H1 (cell line): Measurements from ENCODE around the gene TLL2. TPM values are rescaled to one million over a fixed set of nuclear protein-coding genes. Genes with fewer than 3 reads are reported as not detected.

Source experiments
- CTCF ChIA-PET: fragments of 300-600 bp; sonication (Branson Sonifier 250); formaldehyde crosslinking; loops from one replicate; lab custom pipeline; 2021; ENCODE audit not compliant: partially characterized antibody; lab: Charles Lee
- POLR2A ChIA-PET: fragments of 300-600 bp; sonication (Branson Sonifier 250); formaldehyde crosslinking; loops from one replicate; lab custom pipeline; 2021; ENCODE audit warnings: inconsistent platforms; ENCODE audit not compliant: partially characterized antibody; lab: Charles Lee
- DNase-seq, 2 experiments: peaks; one replicate each; pipeline versions ENCODE4 v3.0.0 to v3.0.0-alpha.2; 2010 to 2022; ENCODE audit warnings: low spot score in 2 of 2, low read depth in 1 of 2, mixed read lengths in 1 of 2
- FAIRE-seq: peaks from 2 replicates; lab custom pipeline; 2011; peaks lifted over from hg19 to GRCh38; lab: Jason Lieb, UNC
- H2AFZ ChIP-seq: 2 replicates; pipeline ENCODE4 v1.8.1; 2012; ENCODE audit warnings: low read length, inconsistent platforms
- H2AK5ac ChIP-seq: 2 replicates; pipeline ENCODE4 v1.6.1; 2013; ENCODE audit warnings: low read depth, low read length
- H2BK120ac ChIP-seq: replicated peaks from 2 replicates; pipeline ENCODE3; 2013; ENCODE audit warnings: low read depth, low read length, inconsistent platforms
- H2BK12ac ChIP-seq: 2 replicates; pipeline ENCODE4 v1.6.1; 2013; ENCODE audit warnings: low read depth, low read length
- H2BK15ac ChIP-seq: 2 replicates; pipeline ENCODE4 v1.6.1; 2013; ENCODE audit warnings: low read length
- H2BK20ac ChIP-seq: 2 replicates; pipeline ENCODE4 v1.6.1; 2013; ENCODE audit warnings: low read length
- H2BK5ac ChIP-seq: 2 replicates; pipeline ENCODE4 v1.6.1; 2013; ENCODE audit warnings: low read depth, low read length
- H3K14ac ChIP-seq: 2 replicates; pipeline ENCODE4 v1.6.1; 2013; ENCODE audit warnings: inconsistent platforms; ENCODE audit not compliant: insufficient read length
- H3K18ac ChIP-seq: 2 replicates; pipeline ENCODE4 v1.6.1; 2013; ENCODE audit warnings: low read length; ENCODE audit errors: extremely low read depth
- H3K23ac ChIP-seq: 2 replicates; pipeline ENCODE4 v1.6.1; 2013; ENCODE audit warnings: inconsistent platforms; ENCODE audit not compliant: insufficient read length
- H3K23me2 ChIP-seq: 2 replicates; pipeline ENCODE4 v1.6.1; 2013; ENCODE audit warnings: low read depth, low read length
- H3K27ac ChIP-seq: 2 replicates; pipeline ENCODE4 v1.6.1; 2011; ENCODE audit warnings: low read depth, low read length, inconsistent platforms
- H3K27me3 ChIP-seq, 4 experiments: replicated peaks in 1 of 4; 1 replicate in 1 of 4; 2 replicates in 3 of 4; pipeline versions ENCODE4 v1.6.1 to v1.8.1; 2011 to 2013; ENCODE audit warnings: low read length in 3 of 4, mild to moderate bottlenecking in 3 of 4, inconsistent platforms in 2 of 4, mixed read lengths in 2 of 4, moderate library complexity in 1 of 4; ENCODE audit not compliant: control insufficient read depth in 3 of 4, insufficient read depth in 3 of 4; ENCODE audit errors: extremely low read depth in 1 of 4
- H3K36me3 ChIP-seq, 4 experiments: 2 replicates each; pipeline versions ENCODE4 v1.6.1 to v1.8.1; 2011 to 2013; ENCODE audit warnings: mild to moderate bottlenecking in 4 of 4, low read length in 3 of 4, moderate library complexity in 2 of 4, control low read depth in 1 of 4, inconsistent platforms in 1 of 4; ENCODE audit not compliant: insufficient read depth in 4 of 4, control insufficient read depth in 2 of 4
- H3K4ac ChIP-seq: replicated peaks from 2 replicates; pipeline ENCODE3; 2013; ENCODE audit warnings: low read length, low read depth, mixed read lengths, inconsistent platforms; ENCODE audit not compliant: insufficient read length
- H3K4me1 ChIP-seq, 4 experiments: replicated peaks in 1 of 4; 1 replicate in 1 of 4; 2 replicates in 3 of 4; pipeline versions ENCODE4 v1.6.1 to v1.8.1; 2011 to 2013; ENCODE audit warnings: low read length in 3 of 4, inconsistent platforms in 2 of 4, mixed read lengths in 1 of 4; ENCODE audit not compliant: insufficient read depth in 4 of 4, control insufficient read depth in 3 of 4
- H3K4me2 ChIP-seq, 2 experiments: 2 replicates each; pipeline versions ENCODE4 v1.6.1 to v1.8.1; 2011 to 2013; ENCODE audit warnings: low read depth in 2 of 2, low read length in 2 of 2, control low read depth in 1 of 2, inconsistent platforms in 1 of 2, mild to moderate bottlenecking in 1 of 2; ENCODE audit not compliant: insufficient read depth in 1 of 2
- H3K4me3 ChIP-seq, 4 experiments: fragments of 200-600, 300-600 bp in 1 of 4; sonication (generic), shearing (Covaris generic), sonication (Bioruptor Twin) in 1 of 4; 2 replicates each; pipeline versions ENCODE4 v1.5.1 to v1.8.1; 2011 to 2016; ENCODE audit warnings: low read length in 4 of 4, low read depth in 3 of 4, control low read depth in 2 of 4, inconsistent platforms in 2 of 4, mild to moderate bottlenecking in 2 of 4, mixed read lengths in 1 of 4, moderate library complexity in 1 of 4; ENCODE audit not compliant: insufficient read depth in 2 of 4; ENCODE audit errors: extremely low read depth in 1 of 4
- H3K56ac ChIP-seq: replicated peaks from 2 replicates; pipeline ENCODE3; 2013; ENCODE audit warnings: low read depth, mild to moderate bottlenecking, mixed read lengths, low read length, inconsistent platforms; ENCODE audit not compliant: insufficient read length
- H3K79me1 ChIP-seq: 2 replicates; pipeline ENCODE4 v1.6.1; 2013; ENCODE audit warnings: low read depth, low read length, control low read depth
- H3K79me2 ChIP-seq, 2 experiments: 2 replicates each; pipeline versions ENCODE4 v1.6.1 to v1.8.1; 2012 to 2013; ENCODE audit warnings: low read length in 2 of 2, mild to moderate bottlenecking in 2 of 2, inconsistent platforms in 1 of 2; ENCODE audit not compliant: insufficient read depth in 2 of 2, control insufficient read depth in 1 of 2
- H3K9ac ChIP-seq, 4 experiments: replicated peaks in 1 of 4; 1 replicate in 1 of 4; 2 replicates in 3 of 4; pipeline versions ENCODE4 v1.6.1 to v1.8.1; 2011 to 2013; ENCODE audit warnings: low read depth in 3 of 4, low read length in 3 of 4, control low read depth in 2 of 4, mild to moderate bottlenecking in 2 of 4, moderate library complexity in 2 of 4, inconsistent platforms in 1 of 4; ENCODE audit errors: extremely low read depth in 1 of 4
- H3K9me3 ChIP-seq, 2 experiments: 2 replicates each; pipeline versions ENCODE4 v1.6.1 to v1.8.1; 2012 to 2013; ENCODE audit warnings: mild to moderate bottlenecking in 2 of 2, moderate library complexity in 2 of 2, control low read depth in 1 of 2, inconsistent platforms in 1 of 2, low read depth in 1 of 2, low read length in 1 of 2, mixed read lengths in 1 of 2; ENCODE audit not compliant: insufficient read depth in 2 of 2
- H4K20me1 ChIP-seq, 2 experiments: replicated peaks in 1 of 2; 2 replicates each; pipeline versions ENCODE3 to v1.8.1; 2011 to 2013; ENCODE audit warnings: inconsistent platforms in 2 of 2, low read length in 2 of 2, mild to moderate bottlenecking in 1 of 2; ENCODE audit not compliant: insufficient read depth in 2 of 2, control insufficient read depth in 1 of 2
- H4K5ac ChIP-seq: 2 replicates; pipeline ENCODE4 v1.6.1; 2013; ENCODE audit warnings: low read length, low read depth, mixed read lengths, inconsistent platforms; ENCODE audit not compliant: insufficient read length
- H4K8ac ChIP-seq: 2 replicates; pipeline ENCODE4 v1.8.0; 2013; ENCODE audit warnings: mild to moderate bottlenecking, moderate library complexity, low read length, inconsistent platforms; ENCODE audit not compliant: insufficient read depth; ENCODE audit errors: extremely low read depth
- H4K91ac ChIP-seq: replicated peaks from 2 replicates; pipeline ENCODE3; 2013; ENCODE audit warnings: low read length, mixed read lengths, inconsistent platforms; ENCODE audit not compliant: insufficient read length
- BCL11A ChIP-seq, 2 experiments: IDR thresholded peaks; one replicate each; pipeline ENCODE4 v1.6.1; 2011; ENCODE audit warnings: low read depth in 2 of 2, low read length in 2 of 2, mild to moderate bottlenecking in 2 of 2
- EP300 ChIP-seq, 2 experiments: IDR thresholded peaks; 1 replicate in 1 of 2; 2 replicates in 1 of 2; pipeline ENCODE4 v1.6.1; 2011 to 2012; ENCODE audit warnings: low read depth in 2 of 2, low read length in 2 of 2, mild to moderate bottlenecking in 2 of 2, borderline replicate concordance in 1 of 2, inconsistent platforms in 1 of 2, moderate library complexity in 1 of 2
- HDAC2 ChIP-seq, 2 experiments: fragments of 300-600 bp in 1 of 2; sonication (generic) in 1 of 2; IDR thresholded peaks; 2 replicates each; pipeline ENCODE4 v1.6.1; 2011 to 2012; ENCODE audit warnings: low read depth in 2 of 2, low read length in 2 of 2, mild to moderate bottlenecking in 2 of 2, moderate library complexity in 2 of 2, borderline replicate concordance in 1 of 2, inconsistent platforms in 1 of 2
- MAX ChIP-seq: IDR thresholded peaks from 2 replicates; pipeline ENCODE4 v1.6.1; 2012; ENCODE audit warnings: inconsistent platforms
- NANOG ChIP-seq: IDR thresholded peaks from 2 replicates; pipeline ENCODE4 v1.6.1; 2011; ENCODE audit warnings: low read length, low read depth, mild to moderate bottlenecking, inconsistent platforms; ENCODE audit not compliant: insufficient read depth, poor library complexity, severe bottlenecking
- RNF2 ChIP-seq: fragments of 200-900, 300-1000 bp; sonication (generic); IDR thresholded peaks from 2 replicates; pipeline ENCODE4 v1.7.1; 2016; ENCODE audit warnings: borderline replicate concordance, low read depth, mild to moderate bottlenecking, antibody characterized with exemption, low read length; ENCODE audit not compliant: poor library complexity, severe bottlenecking; ENCODE audit errors: missing control alignments
- SAP30 ChIP-seq: fragments of 300-600 bp; sonication (generic); IDR thresholded peaks from 2 replicates; pipeline ENCODE4 v1.7.1; 2012; ENCODE audit warnings: low read length, moderate library complexity, mild to moderate bottlenecking, inconsistent platforms; ENCODE audit not compliant: insufficient read depth, insufficient replicate concordance
- SP1 ChIP-seq: IDR thresholded peaks from 2 replicates; pipeline ENCODE4 v1.6.1; 2011; ENCODE audit warnings: low read depth, low read length
- TCF12 ChIP-seq: IDR thresholded peaks from 2 replicates; pipeline ENCODE4 v1.6.1; 2011; ENCODE audit warnings: low read depth, mild to moderate bottlenecking, low read length
- TEAD4 ChIP-seq: IDR thresholded peaks from 2 replicates; pipeline ENCODE4 v1.6.1; 2012; ENCODE audit warnings: low read depth, low read length, inconsistent platforms, mixed read lengths
- WGBS, 2 experiments: shearing (Covaris generic) in 1 of 2; methylation state at CpG; one replicate each; pipeline versions ENCODE4 v1.1.6 to v1.1.7; 2013 to 2015; ENCODE audit warnings: low lambda C conversion rate in 2 of 2, mixed read lengths in 2 of 2, inconsistent platforms in 1 of 2, low coverage in 1 of 2, missing lambda C conversion rate in 1 of 2; ENCODE audit not compliant: insufficient replicate concordance in 2 of 2, insufficient coverage in 1 of 2, insufficient read length in 1 of 2; ENCODE audit errors: extremely low coverage in 1 of 2, missing lambda C conversion rate in 1 of 2; 5-methylcytosine and 5-hydroxymethylcytosine counted together
- polyA plus RNA-seq, 7 experiments: library from polyadenylated mRNA; depleted of rRNA in 3 of 7; stranded (reverse) in 5 of 7; unstranded in 2 of 7; fragments of >200 nt in 5 of 7; fragments of 200-250 nt in 2 of 7; gene quantifications; 1 replicate in 5 of 7; 2 replicates in 1 of 7; 4 replicates in 1 of 7; pipeline versions ENCODE4 v1.2.1 to v1.2.3, GENCODE V29; 2011 to 2013; ENCODE audit warnings: missing spikeins in 2 of 7, mixed read lengths in 2 of 7
- total RNA-seq: library from RNA; stranded (reverse); fragmentation: NEBNext Ultra II Directional; extraction: Animal tissue kit (Norgen Biotek cat#: 25700); gene quantifications from 2 replicates; pipeline ENCODE4 v1.2.1, GENCODE V29; 2021

Gene TLL2
- total and polyA plus RNA-seq, 2 of the 8 experiments (the other 6 are each of a cell fraction or from before 2014, with no cell fraction given): 2.4 to 3.2 TPM

GRCh38 chr10:96345222-96345621 is 168.5 kb downstream of the TLL2 start:
- peaks cover 0 to 14% (median 8%) of the 10 kb centered on the region in 4 experiments; a peak in 6 of 7 replicates for H3K4me1 ChIP-seq
- H4K91ac ChIP-seq: no peak overlapping the region
- H3K79me1 ChIP-seq: no peaks in the 10 kb centered on the region
- peak overlapping the region; percentile 26; the same call in 1 of the 2 replicates for H3K27ac ChIP-seq
- peaks cover 0 to 3% (median 0%) of the 10 kb centered on the region in 4 experiments; a peak in 1 of 8 replicates for H3K36me3 ChIP-seq
- no peak for DNase-seq
- whole genome bisulfite sequencing, 2 experiments: 18% methylated on average over 2 of the region's 2 CpGs; no CpG with 5 or more reads in 1 of the 2 experiments
- H3K56ac ChIP-seq: no peak overlapping the region
- no peak overlapping the region for H2AFZ ChIP-seq
- H4K5ac ChIP-seq: no peak overlapping the region
- H3K4me2 ChIP-seq: peak overlapping the region; percentile 7 to 19; a peak in 1 of 4 replicates
- no peaks in the 10 kb centered on the region for H3K79me2 ChIP-seq
- no peak overlapping the region for H2BK120ac ChIP-seq
- no peaks in the 10 kb centered on the region for H4K20me1 ChIP-seq
- H3K14ac ChIP-seq: no peak overlapping the region
- ChIA-PET CTCF (interaction anchor here (1.1 to 1.8 kb wide), 2 partner anchors 11 to 29 kb away, joined by 3 to 4 read pairs; no protein-coding TSS in a partner anchor), POLR2A (interaction anchor here (0.5 to 0.8 kb wide), 3 partner anchors 12 to 215 kb away, joined by 3 to 4 read pairs (median 3); partner anchors contain the start of gene ZNF518A)
- H3K9me3 ChIP-seq: peaks cover 10 to 11% of the 10 kb centered on the region in 2 experiments
- FAIRE-seq: peak; percentile 98
- H2BK20ac ChIP-seq: no peak overlapping the region
- no peaks in the 10 kb centered on the region for H3K23me2 ChIP-seq
- H2BK15ac ChIP-seq: no peak overlapping the region
- 0 out of 2 replicates have a peak overlapping the region, but pooled peaks have one; percentile 80 for H2BK5ac ChIP-seq
- H3K18ac ChIP-seq: no peak overlapping the region
- TF ChIP-seq SAP30: no peak
- peak in 1 of 2 experiments; percentile 31; a peak in 1 of 3 replicates for TF ChIP-seq EP300 (IDR thresholded peaks at IDR 0.05; ENCODE audit: borderline replicate concordance in 1 of 2, low read depth in 2 of 2, low read length in 2 of 2)
- peak; percentile 51 to 89 for TF ChIP-seq BCL11A (IDR thresholded peaks at IDR 0.05; ENCODE audit: low read depth in 2 of 2, low read length in 2 of 2)
- peak; percentile 91 for TF ChIP-seq TCF12
- peak; percentile 91 for TF ChIP-seq TEAD4
- no peak for TF ChIP-seq RNF2
- TF ChIP-seq HDAC2 (IDR thresholded peaks at IDR 0.05; ENCODE audit: borderline replicate concordance in 1 of 2, low read depth in 2 of 2, low read length in 2 of 2): no peak
- TF ChIP-seq NANOG: peak; percentile 94
- peak; percentile 63 for TF ChIP-seq MAX
- peak; percentile 76; the same call in 1 of the 2 replicates for TF ChIP-seq SP1
- no peak overlapping the region for H3K9ac ChIP-seq
- peak overlapping the region in 1 of 4 experiments; percentile 31; a peak in 1 of 8 replicates for H3K4me3 ChIP-seq
- H2AK5ac ChIP-seq: no peak overlapping the region
- H2BK12ac ChIP-seq: no peak overlapping the region
- peaks cover 0 to 1% (median 0%) of the 10 kb centered on the region in 4 experiments; a peak in 1 of 7 replicates for H3K27me3 ChIP-seq
- no peak overlapping the region for H3K23ac ChIP-seq
- H4K8ac ChIP-seq: no peak overlapping the region
- H3K4ac ChIP-seq: no peak overlapping the region
